GM18507 (cell line): ENCODE measurements around the gene FAM240A.

Source experiments
- DNase-seq: peaks from one replicate; pipeline ENCODE4 v3.0.0; 2011; ENCODE audit warnings: low read depth; ENCODE audit not compliant: insufficient read length; ENCODE audit errors: extremely low spot score
- FAIRE-seq: peaks from 2 replicates; lab custom pipeline; 2011; peaks lifted over from hg19 to GRCh38; lab: Jason Lieb, UNC

Gene FAM240A

GRCh38 chr3:46659285-46659684 is 47.0 kb downstream of the FAM240A start:
- DNase-seq (no peak), FAIRE-seq (no peak)

GRCh38 chr3:46660003-46660402 is 47.7 kb downstream of the FAM240A start:
- no peak for DNase-seq
- FAIRE-seq = no peak

GRCh38 chr3:46660543-46661523 is 48.5 kb downstream of the FAM240A start:
- DNase-seq = no peak
- FAIRE-seq = no peak

- DNase-seq (no peak), FAIRE-seq (no peak)
Observed at GRCh38 chr3:46661776-46662766, 49.7 kb downstream of the FAM240A start.

GRCh38 chr3:46662771-46663551 is 50.6 kb downstream of the FAM240A start:
- DNase-seq = no peak
- FAIRE-seq = no peak

- FAIRE-seq (no peak), DNase-seq (no peak)
Observed at GRCh38 chr3:46663591-46664135, 51.3 kb downstream of the FAM240A start.

GRCh38 chr3:46664188-46664970 is 52.1 kb downstream of the FAM240A start:
- DNase-seq (no peak), FAIRE-seq (no peak)

- no peak for FAIRE-seq
- no peak for DNase-seq
Observed at GRCh38 chr3:46664971-46665762, 52.8 kb downstream of the FAM240A start.

GRCh38 chr3:46665763-46666452 is 53.6 kb downstream of the FAM240A start:
- DNase-seq = no peak
- no peak for FAIRE-seq

- DNase-seq = no peak
- FAIRE-seq = no peak
Observed at GRCh38 chr3:46666453-46666845, 54.1 kb downstream of the FAM240A start.

- FAIRE-seq (no peak), DNase-seq (no peak)
Observed at GRCh38 chr3:46667061-46667621, 54.8 kb downstream of the FAM240A start.

- no peak for FAIRE-seq
- DNase-seq = no peak
Observed at GRCh38 chr3:46667657-46668056, 55.3 kb downstream of the FAM240A start.

- FAIRE-seq = no peak
Observed at GRCh38 chr3:46668116-46668515, 55.8 kb downstream of the FAM240A start.

GRCh38 chr3:46668591-46668990 is 56.3 kb downstream of the FAM240A start:
- FAIRE-seq = no peak
- DNase-seq = no peak

More at GRCh38 chr3:46668116-46668515, 55.8 kb downstream of the FAM240A start:
- no peak for DNase-seq

- no peak for DNase-seq
- no peak for FAIRE-seq
Observed at GRCh38 chr3:46669191-46669999, 57.1 kb downstream of the FAM240A start.
